HepG2 (cell line): ENCODE data around the gene COLEC12. TPM values are rescaled to one million over a fixed set of nuclear protein-coding genes. Genes with fewer than 3 reads are reported as not detected.
A peak's percentile ranks its signal among the peaks of the same experiment; 100 is the strongest.

Experiments used
- ARNTL ChIP-seq: sonication (generic); formaldehyde crosslinking; IDR thresholded peaks from 2 replicates; pipeline ENCODE4 v1.4.0; 2020; ENCODE audit warnings: mild to moderate bottlenecking, missing genetic modification reagents
- DRAP1 ChIP-seq: IDR thresholded peaks from 2 replicates; pipeline ENCODE4 v1.6.1; 2016; ENCODE audit warnings: missing genetic modification reagents, missing compliant biosample characterization
- FOSL2 ChIP-seq: sonication (generic); formaldehyde crosslinking; IDR thresholded peaks from 2 replicates; pipeline ENCODE4 v1.4.0; 2020; ENCODE audit warnings: missing genetic modification reagents
- GATAD2A ChIP-seq: IDR thresholded peaks from 2 replicates; pipeline ENCODE4 v1.6.1; 2016
- HNF4G ChIP-seq, 2 experiments: sonication (generic) in 1 of 2; formaldehyde crosslinking in 1 of 2; IDR thresholded peaks; 2 replicates each; pipeline versions ENCODE4 v1.4.0 to v1.6.1; 2011 to 2020; ENCODE audit warnings: borderline replicate concordance in 2 of 2, low read depth in 2 of 2, mild to moderate bottlenecking in 2 of 2, low read length in 1 of 2, missing genetic modification reagents in 1 of 2, moderate library complexity in 1 of 2
- KAT8 ChIP-seq: IDR thresholded peaks from 2 replicates; pipeline ENCODE4 v1.6.1; 2016; ENCODE audit warnings: missing genetic modification reagents, missing compliant biosample characterization
- LCORL ChIP-seq, 2 experiments: fragments of 450-650 bp in 1 of 2; sonication (generic) in 1 of 2; formaldehyde crosslinking in 1 of 2; IDR thresholded peaks; 2 replicates each; pipeline versions ENCODE4 v1.5.0 to v1.6.1; 2017 to 2020; ENCODE audit warnings: antibody characterized with exemption in 1 of 2, missing genetic modification reagents in 1 of 2
- MLX ChIP-seq: IDR thresholded peaks from 2 replicates; pipeline ENCODE4 v1.6.1; 2016
- PAXIP1 ChIP-seq: sonication (generic); formaldehyde crosslinking; conservative IDR thresholded peaks from 2 replicates; pipeline ENCODE4 v1.4.0; 2020; ENCODE audit warnings: mild to moderate bottlenecking, missing genetic modification reagents, moderate library complexity
- PHF21A ChIP-seq: sonication (generic); formaldehyde crosslinking; IDR thresholded peaks from 2 replicates; pipeline ENCODE4 v1.5.0; 2020; ENCODE audit warnings: mild to moderate bottlenecking, missing genetic modification reagents
- PRDM4 ChIP-seq: sonication (generic); formaldehyde crosslinking; IDR thresholded peaks from 2 replicates; pipeline ENCODE4 v1.9.0; 2021; ENCODE audit warnings: missing genetic modification reagents, borderline replicate concordance
- SAP130 ChIP-seq: IDR thresholded peaks from 2 replicates; pipeline ENCODE4 v1.6.1; 2016; ENCODE audit warnings: low read depth
- SMAD3 ChIP-seq: sonication (generic); formaldehyde crosslinking; IDR thresholded peaks from 2 replicates; pipeline ENCODE4 v1.4.0; 2020; ENCODE audit warnings: missing genetic modification reagents
- SOX13 ChIP-seq, 3 experiments: fragments of 450-650 bp in 1 of 3; sonication (generic) in 1 of 3; formaldehyde crosslinking in 1 of 3; IDR thresholded peaks in 2 of 3; conservative IDR thresholded peaks in 1 of 3; 2 replicates each; pipeline versions ENCODE4 v1.5.0 to v1.6.1; 2016 to 2020; ENCODE audit warnings: antibody characterized with exemption in 1 of 3, mild to moderate bottlenecking in 1 of 3, missing compliant biosample characterization in 1 of 3, missing genetic modification reagents in 1 of 3, moderate library complexity in 1 of 3
- TFE3 ChIP-seq: IDR thresholded peaks from 2 replicates; pipeline ENCODE4 v1.6.1; 2016
- TOPORS ChIP-seq: sonication (generic); formaldehyde crosslinking; IDR thresholded peaks from 2 replicates; pipeline ENCODE4 v1.8.0; 2023; ENCODE audit warnings: mild to moderate bottlenecking, missing genetic modification reagents
- ZBTB25 ChIP-seq: IDR thresholded peaks from 2 replicates; pipeline ENCODE4 v1.6.1; 2018; ENCODE audit warnings: missing genetic modification reagents
- ZFP1 ChIP-seq: IDR thresholded peaks from 2 replicates; pipeline ENCODE4 v1.6.1; 2016
- ZFP36L1 ChIP-seq: sonication (generic); formaldehyde crosslinking; IDR thresholded peaks from 2 replicates; pipeline ENCODE4 v1.8.0; 2022; ENCODE audit warnings: mild to moderate bottlenecking, missing genetic modification reagents, moderate library complexity
- ZNF24 ChIP-seq: fragments of 450-650 bp; IDR thresholded peaks from 2 replicates; pipeline ENCODE4 v1.6.1; 2017; ENCODE audit warnings: antibody characterized with exemption, mild to moderate bottlenecking
- polyA plus RNA-seq, 8 experiments: library from polyadenylated mRNA; depleted of rRNA in 3 of 8; stranded (reverse) in 7 of 8; unstranded in 1 of 8; fragments of >200 nt; fragmentation: Illumina TruSeq in 4 of 8; extraction: Trizol in 4 of 8; gene quantifications; 2 replicates each; pipeline versions ENCODE4 v1.2.1 to v1.2.3, GENCODE V29; 2011 to 2016; ENCODE audit warnings: low read depth in 4 of 8, missing spikeins in 1 of 8, mixed read lengths in 1 of 8; ENCODE audit not compliant: insufficient read depth in 1 of 8
- total RNA-seq, 5 experiments: library from RNA; depleted of rRNA; stranded (reverse); fragments of >200 nt; fragmentation: Illumina TruSeq; extraction: Trizol; gene quantifications; 2 replicates each; pipeline ENCODE4 v1.2.3, GENCODE V29; 2016; ENCODE audit warnings: low read depth in 1 of 5

Gene COLEC12
- total and polyA plus RNA-seq, 2 of the 13 experiments (the other 11 are each of a cell fraction or from before 2014, with no cell fraction given): 0.02 to 0.11 TPM

- TF ChIP-seq PAXIP1 (CRISPR knock-in tag) (peak; percentile 63), MLX (CRISPR knock-in tag) (0 out of 2 replicates have a peak, but pooled peaks have one; percentile 39), HNF4G (IDR thresholded peaks at IDR 0.05; ENCODE audit: borderline replicate concordance, low read depth, low read length) (peak; percentile 60), HNF4G (CRISPR knock-in tag; IDR thresholded peaks at IDR 0.05; ENCODE audit: borderline replicate concordance, low read depth) (peak; percentile 50; the same call in 1 of the 2 replicates), TFE3 (0 out of 2 replicates have a peak, but pooled peaks have one; percentile 43), ARNTL (CRISPR knock-in tag) (0 out of 2 replicates have a peak, but pooled peaks have one; percentile 6), PRDM4 (CRISPR knock-in tag) (no peak), TOPORS (CRISPR knock-in tag) (no peak), KAT8 (CRISPR knock-in tag) (0 out of 2 replicates have a peak, but pooled peaks have one; percentile 17), LCORL (IDR thresholded peaks at IDR 0.05) (0 out of 2 replicates have a peak, but pooled peaks have one; percentile 36), LCORL (CRISPR knock-in tag; IDR thresholded peaks at IDR 0.05) (peak; percentile 45; the same call in 1 of the 2 replicates), FOSL2 (CRISPR knock-in tag) (peak; percentile 99), SOX13 (IDR thresholded peaks at IDR 0.05) (no peak), SOX13 (CRISPR knock-in tag; conservative IDR thresholded peaks at IDR 0.05 in 1 of 2, IDR thresholded peaks at IDR 0.05 in 1 of 2) (peak in 1 of 2 experiments; percentile 63; a peak in 1 of 4 replicates), ZFP36L1 (CRISPR knock-in tag) (0 out of 2 replicates have a peak, but pooled peaks have one; percentile 53), ZBTB25 (0 out of 2 replicates have a peak, but pooled peaks have one; percentile 29), ZFP1 (no peak), PHF21A (peak; percentile 74), ZNF24 (no peak), SAP130 (CRISPR knock-in tag) (peak; percentile 65), GATAD2A (CRISPR knock-in tag) (peak; percentile 70), DRAP1 (CRISPR knock-in tag) (0 out of 2 replicates have a peak, but pooled peaks have one; percentile 23), SMAD3 (CRISPR knock-in tag) (peak; percentile 36; the same call in 1 of the 2 replicates)
These were observed 177.3 kb downstream of the COLEC12 start (continued) for GRCh38 chr18:323253-323622.
